Psoas muscle (tissue), 8 donors: ENCODE results near the gene MUC6. TPM values are rescaled to one million over a fixed set of nuclear protein-coding genes. Genes with fewer than 3 reads are reported as not detected.

Experiments
- ATAC-seq, 4 donors: fragments of 200-7000 bp; cut with Tn5 transposase; one replicate each; pipeline ENCODE4 v1.9.1; 2020; ENCODE audit warnings: moderate library complexity in 3 of 4, mild to moderate bottlenecking in 2 of 4
- DNase-seq, 2 donors: peaks; one replicate each; pipeline ENCODE4 v3.0.0-alpha.2; 2020
- H3K27ac ChIP-seq: fragments of 200-600 bp; one replicate; pipeline ENCODE4 v1.8.0; 2022
- H3K27me3 ChIP-seq, 3 donors: fragments of 200-600 bp in 1 of 3; one replicate each; pipeline versions ENCODE4 v1.6.1 to v1.8.0; 2013 to 2022; ENCODE audit warnings: low read length in 2 of 3, mild to moderate bottlenecking in 2 of 3, moderate library complexity in 1 of 3; ENCODE audit not compliant: insufficient read depth in 3 of 3
- H3K36me3 ChIP-seq, 2 donors: fragments of 200-600 bp in 1 of 2; one replicate each; pipeline versions ENCODE4 v1.6.1 to v1.8.0; 2013 to 2022; ENCODE audit warnings: low read depth in 1 of 2, mild to moderate bottlenecking in 1 of 2, moderate library complexity in 1 of 2; ENCODE audit not compliant: insufficient read depth in 1 of 2
- H3K4me1 ChIP-seq: fragments of 200-600 bp; one replicate; pipeline ENCODE4 v1.8.0; 2022
- H3K4me3 ChIP-seq: fragments of 200-600 bp; one replicate; pipeline ENCODE4 v1.8.0; 2022; ENCODE audit warnings: mild to moderate bottlenecking
- H3K9me3 ChIP-seq: fragments of 200-600 bp; one replicate; pipeline ENCODE4 v1.8.0; 2022
- CTCF ChIP-seq: fragments of 200-600 bp; IDR thresholded peaks from one replicate; pipeline ENCODE4 v1.8.0; 2022; ENCODE audit warnings: antibody characterized with exemption
- WGBS, 3 donors: extraction: QIAGEN DNeasy Blood & Tissue Kit; methylation state at CpG; one replicate each; pipeline versions ENCODE4 v1.1.6 to v1.1.7; 2013; 5-methylcytosine and 5-hydroxymethylcytosine counted together
- intact Hi-C, 2 donors: fragments of 100-400 bp; cut with DNase I; formaldehyde crosslinking; loops; one replicate each; pipeline versions ENCODE4 v1.11.0 to v1.14.2; 2022
- polyA plus RNA-seq, 3 donors: library from polyadenylated mRNA; stranded (reverse); fragments of 200-250 nt; gene quantifications; one replicate each; pipeline ENCODE4 v1.2.3, GENCODE V29; 2013
- total RNA-seq, 4 donors: library from RNA; stranded (reverse); fragmentation: NEBNext Ultra II Directional in 2 of 4; extraction: Animal tissue kit (Norgen Biotek cat#: 25700) in 2 of 4; gene quantifications; one replicate each; pipeline versions ENCODE4 v1.2.1 to v1.2.4, GENCODE V29; 2021 to 2023
- donor health status: healthy with polysubstance abuse.
- donor health status: DM: no; HTN: no; CAD: no; lungs with moderate emphysema.
- donor health status: Bipolar disorder and iron deficiency.
- donor health status: healthy.
- donor health status: DM: yes; HTN: yes; CAD: no.
- donor health status: DM: no; HTN: no; CAD: no.
- donor health status: DM: no; HTN: no; CAD: no.
- donor health status: DM: yes; HTN: yes; CAD: no.

Gene MUC6
- total and polyA plus RNA-seq, 7 donors: under 0.01 to 0.04 (median 0.01) TPM; not detected in 4

- ATAC-seq (no peak), DNase-seq (no peak)
- no peak for TF ChIP-seq CTCF
- Histone ChIP-seq H3K9me3 (no peaks in the 10 kb centered on the region), H3K27me3 (no peaks in the 10 kb centered on the region), H3K27ac (no peak overlapping the region), H3K4me3 (no peak overlapping the region), H3K36me3 (peaks cover 0 to 45% of the 10 kb centered on the region in 2 donors), H3K4me1 (peaks cover 7% of the 10 kb centered on the region)
- intact Hi-C loops: no loop called here
- 93 to 96% (median 95%) methylated on average over 31 of the region's 31 CpGs for WGBS, 3 donors
Observed at GRCh38 chr11:971731-972365, 64.7 kb downstream of the MUC6 start.

GRCh38 chr11:971092-971690 lies 65.3 kb downstream of the MUC6 start:
- no peak for TF ChIP-seq CTCF
- 77 to 84% (median 83%) methylated on average over 12 of the region's 12 CpGs for WGBS, 3 donors
- Histone ChIP-seq H3K4me1 (peaks cover under 1% of the 10 kb centered on the region), H3K36me3 (peaks cover 0 to 45% of the 10 kb centered on the region in 2 donors), H3K9me3 (no peaks in the 10 kb centered on the region), H3K27me3 (no peaks in the 10 kb centered on the region), H3K4me3 (no peak overlapping the region), H3K27ac (no peak overlapping the region)
- ATAC-seq: no peak
- intact Hi-C loops: no loop called here
- no peak for DNase-seq

GRCh38 chr11:970319-970871 lies 66.1 kb downstream of the MUC6 start:
- H3K4me3 ChIP-seq: no peak overlapping the region
- H3K27ac ChIP-seq: no peak overlapping the region
- H3K4me1 ChIP-seq: no peaks in the 10 kb centered on the region
- H3K27me3 ChIP-seq: no peaks in the 10 kb centered on the region
- peaks cover 0 to 45% of the 10 kb centered on the region in 2 donors for H3K36me3 ChIP-seq
- no peak for DNase-seq
- no peaks in the 10 kb centered on the region for H3K9me3 ChIP-seq
- intact Hi-C loops: no loop called here
- ATAC-seq: no peak
- no peak for TF ChIP-seq CTCF
- WGBS, 3 donors: 75 to 89% (median 80%) methylated on average over 25 to 26 of the region's 26 CpGs

GRCh38 chr11:969651-970205 lies 66.8 kb downstream of the MUC6 start:
- WGBS, 3 donors: 71 to 88% (median 83%) methylated on average over 9 of the region's 9 CpGs
- intact Hi-C loops: no loop called here
- peaks cover 0 to 40% of the 10 kb centered on the region in 2 donors for H3K36me3 ChIP-seq
- no peak for DNase-seq
- no peak for TF ChIP-seq CTCF
- H3K27me3 ChIP-seq: no peaks in the 10 kb centered on the region
- H3K4me1 ChIP-seq: no peaks in the 10 kb centered on the region
- H3K27ac ChIP-seq: no peak overlapping the region
- ATAC-seq: no peak
- no peaks in the 10 kb centered on the region for H3K9me3 ChIP-seq
- H3K4me3 ChIP-seq: no peak overlapping the region
